Psoas muscle (tissue), 8 donors: Measurements from ENCODE around the gene ECHDC3. TPM values are rescaled to one million over a fixed set of nuclear protein-coding genes. Genes with fewer than 3 reads are reported as not detected.

Source experiments
- ATAC-seq, 4 donors: fragments of 200-7000 bp; cut with Tn5 transposase; one replicate each; pipeline ENCODE4 v1.9.1; 2020; ENCODE audit warnings: moderate library complexity in 3 of 4, mild to moderate bottlenecking in 2 of 4
- DNase-seq, 2 donors: peaks; one replicate each; pipeline ENCODE4 v3.0.0-alpha.2; 2020
- H3K27ac ChIP-seq: fragments of 200-600 bp; one replicate; pipeline ENCODE4 v1.8.0; 2022
- H3K27me3 ChIP-seq, 3 donors: fragments of 200-600 bp in 1 of 3; one replicate each; pipeline versions ENCODE4 v1.6.1 to v1.8.0; 2013 to 2022; ENCODE audit warnings: low read length in 2 of 3, mild to moderate bottlenecking in 2 of 3, moderate library complexity in 1 of 3; ENCODE audit not compliant: insufficient read depth in 3 of 3
- H3K36me3 ChIP-seq, 2 donors: fragments of 200-600 bp in 1 of 2; one replicate each; pipeline versions ENCODE4 v1.6.1 to v1.8.0; 2013 to 2022; ENCODE audit warnings: low read depth in 1 of 2, mild to moderate bottlenecking in 1 of 2, moderate library complexity in 1 of 2; ENCODE audit not compliant: insufficient read depth in 1 of 2
- H3K4me1 ChIP-seq: fragments of 200-600 bp; one replicate; pipeline ENCODE4 v1.8.0; 2022
- H3K4me3 ChIP-seq: fragments of 200-600 bp; one replicate; pipeline ENCODE4 v1.8.0; 2022; ENCODE audit warnings: mild to moderate bottlenecking
- H3K9me3 ChIP-seq: fragments of 200-600 bp; one replicate; pipeline ENCODE4 v1.8.0; 2022
- CTCF ChIP-seq: fragments of 200-600 bp; IDR thresholded peaks from one replicate; pipeline ENCODE4 v1.8.0; 2022; ENCODE audit warnings: antibody characterized with exemption
- WGBS, 3 donors: extraction: QIAGEN DNeasy Blood & Tissue Kit; methylation state at CpG; one replicate each; pipeline versions ENCODE4 v1.1.6 to v1.1.7; 2013; 5-methylcytosine and 5-hydroxymethylcytosine counted together
- intact Hi-C, 2 donors: fragments of 100-400 bp; cut with DNase I; formaldehyde crosslinking; loops; one replicate each; pipeline versions ENCODE4 v1.11.0 to v1.14.2; 2022
- polyA plus RNA-seq, 3 donors: library from polyadenylated mRNA; stranded (reverse); fragments of 200-250 nt; gene quantifications; one replicate each; pipeline ENCODE4 v1.2.3, GENCODE V29; 2013
- total RNA-seq, 4 donors: library from RNA; stranded (reverse); fragmentation: NEBNext Ultra II Directional in 2 of 4; extraction: Animal tissue kit (Norgen Biotek cat#: 25700) in 2 of 4; gene quantifications; one replicate each; pipeline versions ENCODE4 v1.2.1 to v1.2.4, GENCODE V29; 2021 to 2023
- donor health status: healthy with polysubstance abuse.
- donor health status: DM: no; HTN: no; CAD: no; lungs with moderate emphysema.
- donor health status: Bipolar disorder and iron deficiency.
- donor health status: healthy.
- donor health status: DM: yes; HTN: yes; CAD: no.
- donor health status: DM: no; HTN: no; CAD: no.
- donor health status: DM: no; HTN: no; CAD: no.
- donor health status: DM: yes; HTN: yes; CAD: no.

Gene ECHDC3
- total and polyA plus RNA-seq, 7 donors, result 39.9 to 146 (median 66.9) TPM

GRCh38 chr10:11702264-11702663 lies 39.9 kb upstream of the ECHDC3 start:
- WGBS, 3 donors, result 74 to 84% (median 77%) methylated on average over 4 of the region's 4 CpGs
- ATAC-seq (no peak), DNase-seq (no peak)
- Histone ChIP-seq H3K36me3 (no peaks in the 10 kb centered on the region), H3K4me1 (no peaks in the 10 kb centered on the region), H3K27ac (no peak overlapping the region), H3K4me3 (no peak overlapping the region), H3K27me3 (no peaks in the 10 kb centered on the region), H3K9me3 (no peaks in the 10 kb centered on the region)
- no peak for TF ChIP-seq CTCF
- intact Hi-C loops, result no loop called here

- no peak for DNase-seq
- no peaks in the 10 kb centered on the region for H3K9me3 ChIP-seq
- H3K27me3 ChIP-seq, result no peaks in the 10 kb centered on the region
- no peaks in the 10 kb centered on the region for H3K4me1 ChIP-seq
- H3K4me3 ChIP-seq, result no peak overlapping the region
- H3K36me3 ChIP-seq, result no peaks in the 10 kb centered on the region
- ATAC-seq, result no peak
- H3K27ac ChIP-seq, result no peak overlapping the region
- 71 to 77% (median 72%) methylated on average over 8 of the region's 8 CpGs for WGBS, 3 donors
- intact Hi-C loops, result no loop called here
- TF ChIP-seq CTCF, result no peak
Observed at GRCh38 chr10:11704092-11704491, 38.1 kb upstream of the ECHDC3 start.

GRCh38 chr10:11705722-11706121 lies 36.5 kb upstream of the ECHDC3 start:
- no peaks in the 10 kb centered on the region for H3K4me1 ChIP-seq
- TF ChIP-seq CTCF, result no peak
- ATAC-seq (no peak), DNase-seq (no peak)
- no peaks in the 10 kb centered on the region for H3K36me3 ChIP-seq
- no peak overlapping the region for H3K27ac ChIP-seq
- H3K4me3 ChIP-seq, result no peak overlapping the region
- no peaks in the 10 kb centered on the region for H3K27me3 ChIP-seq
- H3K9me3 ChIP-seq, result no peaks in the 10 kb centered on the region
- WGBS, 3 donors, result 84 to 88% (median 87%) methylated on average over 4 of the region's 4 CpGs
- intact Hi-C loops, result no loop called here

- DNase-seq (no peak), ATAC-seq (no peak)
- Histone ChIP-seq H3K4me1 (no peaks in the 10 kb centered on the region), H3K27ac (no peak overlapping the region), H3K27me3 (no peaks in the 10 kb centered on the region), H3K36me3 (no peaks in the 10 kb centered on the region), H3K9me3 (no peaks in the 10 kb centered on the region), H3K4me3 (no peak overlapping the region)
- TF ChIP-seq CTCF, result no peak
- WGBS, 3 donors, result 58 to 71% (median 62%) methylated on average over 10 of the region's 10 CpGs
- intact Hi-C loops, result no loop called here
Observed at GRCh38 chr10:11706895-11707567, 35.2 kb upstream of the ECHDC3 start.
